GM18499 (cell line): ENCODE data around the gene LANCL1.

Experiments used
- ATAC-seq: cut with Tn5 transposase; IDR thresholded peaks from one replicate; pipeline ENCODE4 v1.9.1; 2021; ENCODE audit warnings: moderate number of reproducible peaks; ENCODE audit not compliant: insufficient read depth, unreplicated experiment

Gene LANCL1

GRCh38 chr2:210410542-210410941 is 66.0 kb downstream of the LANCL1 start:
- ATAC-seq = no peak

- no peak for ATAC-seq
Measured at GRCh38 chr2:210399440-210400041, 77.0 kb downstream of the LANCL1 start.

GRCh38 chr2:210392469-210392881 is 84.1 kb downstream of the LANCL1 start:
- no peak for ATAC-seq

GRCh38 chr2:210389856-210390255 is 86.7 kb downstream of the LANCL1 start:
- no peak for ATAC-seq

- no peak for ATAC-seq
Measured at GRCh38 chr2:210388148-210388547, 88.4 kb downstream of the LANCL1 start.

- no peak for ATAC-seq
Measured at GRCh38 chr2:210387074-210387473, 89.5 kb downstream of the LANCL1 start.
